Measurements from ENCODE around the gene TRABD2B.

DNA sequence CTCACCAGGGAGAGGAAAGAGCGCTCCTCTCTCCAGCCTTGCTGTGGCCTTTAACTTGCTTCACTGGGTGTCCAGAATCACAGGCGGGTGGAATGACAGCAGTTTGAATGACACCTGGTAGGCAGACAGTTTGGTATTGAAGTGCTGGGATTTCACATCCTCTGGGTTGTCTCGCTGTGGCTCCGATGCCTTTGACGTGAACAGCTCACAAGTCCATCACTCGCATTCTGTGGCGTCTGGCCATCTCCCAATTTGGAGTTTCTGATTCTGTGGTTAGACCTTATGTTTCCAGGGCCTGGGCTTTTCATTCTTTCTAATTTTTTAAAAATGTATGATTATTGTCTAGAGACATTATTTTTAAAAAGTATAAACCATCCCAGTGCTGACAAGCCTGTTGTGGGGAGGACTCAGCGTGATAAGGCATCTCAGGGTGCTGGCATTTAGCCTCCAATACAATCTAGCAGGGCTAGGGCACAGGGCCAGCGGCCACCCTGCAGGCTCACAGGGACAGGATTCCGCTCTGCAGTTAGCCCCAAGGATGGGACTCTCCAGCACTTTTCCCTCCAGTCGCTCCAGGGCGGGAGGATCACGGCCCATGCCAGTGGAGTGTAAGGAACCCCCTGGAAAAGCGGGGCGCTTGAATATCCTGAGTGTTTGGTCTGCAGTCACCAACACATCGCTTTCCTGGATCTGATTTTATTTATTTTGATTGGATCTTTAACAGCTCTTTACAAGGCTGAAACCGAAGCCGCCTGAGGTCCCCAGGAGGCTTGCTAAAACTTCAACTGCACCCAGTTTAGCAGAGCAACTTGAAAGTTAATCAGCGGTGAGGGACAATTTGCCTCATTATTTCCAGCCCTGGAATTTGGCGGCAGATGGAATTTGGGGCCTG, 178.3 kb downstream of the TRABD2B start:
- TF ChIP-seq CTCF (IDR thresholded peaks at IDR 0.05) (no peak), POLR2A (IDR thresholded peaks at IDR 0.05) (no peak)
